ENCODE results near the gene PRUNE2. TPM values are rescaled to one million over a fixed set of nuclear protein-coding genes. Genes with fewer than 3 reads are reported as not detected.

The PRUNE2 gene
- total RNA-seq, 1 experiment from 2014 or later = 3.5 TPM

DNA sequence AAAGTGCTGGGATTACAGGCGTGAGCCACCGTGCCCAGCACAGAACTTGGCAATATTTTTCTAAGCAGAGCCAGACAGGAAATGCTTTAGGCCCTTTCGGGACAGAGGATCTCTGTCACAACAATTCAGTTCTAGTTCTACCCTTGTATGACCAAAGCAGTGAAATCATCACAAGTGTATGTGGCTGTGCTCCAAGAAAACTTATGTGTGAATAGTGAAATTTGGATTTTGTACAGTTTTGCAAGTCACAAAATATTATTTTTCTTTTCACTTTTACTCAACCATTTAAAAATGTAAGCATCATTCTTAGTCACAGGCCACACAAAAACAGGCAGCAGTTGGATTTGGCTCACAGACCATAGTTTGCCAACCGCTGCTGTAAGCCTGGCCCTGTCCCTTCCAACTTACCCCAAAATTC lies 20.4 kb upstream of the PRUNE2 start:
- H3K27me3 ChIP-seq (replicated peaks; ENCODE audit: control insufficient read depth, insufficient read depth, low read length) = no peaks in the 10 kb centered on the region
- POLR2A ChIA-PET = no interaction called here
- H3K9me3 Mint-ChIP-seq (ENCODE audit: unreplicated experiment) = no peaks in the 10 kb centered on the region
- H3K4me3 Mint-ChIP-seq (ENCODE audit: unreplicated experiment) = no peak overlapping the region
- no peaks in the 10 kb centered on the region for H3K27me3 Mint-ChIP-seq (ENCODE audit: insufficient read depth, unreplicated experiment)
- no peaks in the 10 kb centered on the region for H3K9me3 ChIP-seq
- intact Hi-C loops (cut with micrococcal nuclease; ENCODE audit: unreplicated experiment) = no loop called here
- H3K4me1 Mint-ChIP-seq (ENCODE audit: low read depth, unreplicated experiment) = no peaks in the 10 kb centered on the region
- H3K4me1 ChIP-seq = no peaks in the 10 kb centered on the region
- no TSS peak for BruUV-seq (replicated peaks)
- H3K36me3 ChIP-seq (ENCODE audit: control insufficient read depth, insufficient read depth, low read length) = no peaks in the 10 kb centered on the region
- DNase-seq = no peak
- H3K36me3 Mint-ChIP-seq (ENCODE audit: insufficient read depth, unreplicated experiment) = no peaks in the 10 kb centered on the region
- no peak overlapping the region for H3K4me3 ChIP-seq (ENCODE audit: low read depth, low read length)
- CTCF ChIA-PET = no interaction called here
- no peak overlapping the region for H3K27ac Mint-ChIP-seq (ENCODE audit: unreplicated experiment)
- TF ChIP-seq, protein P1, sequence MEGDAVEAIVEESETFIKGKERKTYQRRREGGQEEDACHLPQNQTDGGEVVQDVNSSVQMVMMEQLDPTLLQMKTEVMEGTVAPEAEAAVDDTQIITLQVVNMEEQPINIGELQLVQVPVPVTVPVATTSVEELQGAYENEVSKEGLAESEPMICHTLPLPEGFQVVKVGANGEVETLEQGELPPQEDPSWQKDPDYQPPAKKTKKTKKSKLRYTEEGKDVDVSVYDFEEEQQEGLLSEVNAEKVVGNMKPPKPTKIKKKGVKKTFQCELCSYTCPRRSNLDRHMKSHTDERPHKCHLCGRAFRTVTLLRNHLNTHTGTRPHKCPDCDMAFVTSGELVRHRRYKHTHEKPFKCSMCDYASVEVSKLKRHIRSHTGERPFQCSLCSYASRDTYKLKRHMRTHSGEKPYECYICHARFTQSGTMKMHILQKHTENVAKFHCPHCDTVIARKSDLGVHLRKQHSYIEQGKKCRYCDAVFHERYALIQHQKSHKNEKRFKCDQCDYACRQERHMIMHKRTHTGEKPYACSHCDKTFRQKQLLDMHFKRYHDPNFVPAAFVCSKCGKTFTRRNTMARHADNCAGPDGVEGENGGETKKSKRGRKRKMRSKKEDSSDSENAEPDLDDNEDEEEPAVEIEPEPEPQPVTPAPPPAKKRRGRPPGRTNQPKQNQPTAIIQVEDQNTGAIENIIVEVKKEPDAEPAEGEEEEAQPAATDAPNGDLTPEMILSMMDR (IDR thresholded peaks at IDR 0.05; ENCODE audit: insufficient read depth in 1 of 2, low read depth in 1 of 2, low read length in 1 of 2, severe bottlenecking in 1 of 2, unreplicated experiment in 1 of 2) = no peak

GRCh38 chr9:76921165-76921564 lies 15.3 kb upstream of the PRUNE2 start:
- Histone ChIP-seq H3K36me3 (ENCODE audit: control insufficient read depth, insufficient read depth, low read length) (no peaks in the 10 kb centered on the region), H3K4me1 (no peaks in the 10 kb centered on the region), H3K27me3 (replicated peaks; ENCODE audit: control insufficient read depth, insufficient read depth, low read length) (no peaks in the 10 kb centered on the region), H3K9me3 (no peaks in the 10 kb centered on the region), H3K4me3 (ENCODE audit: low read depth, low read length) (no peak overlapping the region)
- Mint-ChIP-seq H3K36me3 (ENCODE audit: insufficient read depth, unreplicated experiment) (no peaks in the 10 kb centered on the region), H3K27ac (ENCODE audit: unreplicated experiment) (no peak overlapping the region), H3K4me3 (ENCODE audit: unreplicated experiment) (no peak overlapping the region), H3K4me1 (ENCODE audit: low read depth, unreplicated experiment) (peaks cover 7% of the 10 kb centered on the region), H3K9me3 (ENCODE audit: unreplicated experiment) (no peaks in the 10 kb centered on the region), H3K27me3 (ENCODE audit: insufficient read depth, unreplicated experiment) (peaks cover 6% of the 10 kb centered on the region)
- TF ChIP-seq, protein P1 (IDR thresholded peaks at IDR 0.05; ENCODE audit: insufficient read depth in 1 of 2, low read depth in 1 of 2, low read length in 1 of 2, severe bottlenecking in 1 of 2, unreplicated experiment in 1 of 2) = no peak
- no TSS peak for BruUV-seq (replicated peaks)
- DNase-seq = no peak
- ChIA-PET POLR2A (no interaction called here), CTCF (interaction anchor here (0.7 kb wide), 1 partner anchor 72 kb away, joined by 3 read pairs; no protein-coding TSS in a partner anchor)
- intact Hi-C loops (cut with micrococcal nuclease; ENCODE audit: unreplicated experiment) = no loop called here

DNA sequence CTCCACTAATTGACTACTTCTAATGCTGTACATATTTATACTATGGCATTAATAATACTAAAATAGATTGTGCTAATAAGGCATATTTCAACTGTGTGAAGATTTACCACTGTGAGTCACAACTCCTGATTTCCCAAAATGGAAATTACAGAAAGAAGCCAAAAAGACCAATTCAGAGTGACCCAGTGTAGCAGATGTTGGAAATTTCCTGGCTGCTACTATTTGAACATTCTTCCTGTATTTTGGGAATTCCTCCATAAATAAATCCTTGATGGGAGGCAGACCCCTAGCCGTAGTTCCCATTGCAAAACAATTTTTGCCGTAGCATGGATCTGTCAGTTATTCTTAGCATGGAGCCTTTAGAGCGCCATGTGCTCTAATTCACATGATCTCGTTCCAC lies 11.4 kb upstream of the PRUNE2 start:
- no peaks in the 10 kb centered on the region for H3K4me1 ChIP-seq
- TF ChIP-seq, protein P1 (IDR thresholded peaks at IDR 0.05; ENCODE audit: insufficient read depth in 1 of 2, low read depth in 1 of 2, low read length in 1 of 2, severe bottlenecking in 1 of 2, unreplicated experiment in 1 of 2) = no peak
- H3K9me3 ChIP-seq = no peaks in the 10 kb centered on the region
- H3K27ac Mint-ChIP-seq (ENCODE audit: unreplicated experiment) = no peak overlapping the region
- no peak overlapping the region for H3K4me3 Mint-ChIP-seq (ENCODE audit: unreplicated experiment)
- POLR2A ChIA-PET = no interaction called here
- no peaks in the 10 kb centered on the region for H3K27me3 ChIP-seq (replicated peaks; ENCODE audit: control insufficient read depth, insufficient read depth, low read length)
- H3K4me1 Mint-ChIP-seq (ENCODE audit: low read depth, unreplicated experiment) = peaks cover 7% of the 10 kb centered on the region
- no peaks in the 10 kb centered on the region for H3K36me3 Mint-ChIP-seq (ENCODE audit: insufficient read depth, unreplicated experiment)
- H3K4me3 ChIP-seq (ENCODE audit: low read depth, low read length) = no peak overlapping the region
- CTCF ChIA-PET = no interaction called here
- H3K27me3 Mint-ChIP-seq (ENCODE audit: insufficient read depth, unreplicated experiment) = peaks cover 8% of the 10 kb centered on the region
- no peaks in the 10 kb centered on the region for H3K36me3 ChIP-seq (ENCODE audit: control insufficient read depth, insufficient read depth, low read length)
- DNase-seq = no peak
- no peaks in the 10 kb centered on the region for H3K9me3 Mint-ChIP-seq (ENCODE audit: unreplicated experiment)
- intact Hi-C loops (cut with micrococcal nuclease; ENCODE audit: unreplicated experiment) = no loop called here
- BruUV-seq (replicated peaks) = no TSS peak

Data from Caco-2 (cell line).